AG09319 (cell line): Measurements from ENCODE around the gene ARHGEF6.
"Not testable (repeated sequence)": the region's sequence is repeated elsewhere in the genome, so short reads cannot be mapped to it uniquely, and the experiment has no call there.

ENCODE experiments used
- DNase-seq: peaks from one replicate; pipeline ENCODE4 v3.0.0-alpha.2; 2010; ENCODE audit warnings: low read depth; ENCODE audit errors: extremely low read depth
- CTCF ChIP-seq: IDR thresholded peaks from 2 replicates; pipeline ENCODE4 v1.5.1; 2011; ENCODE audit warnings: low read depth, mild to moderate bottlenecking, inconsistent platforms, low read length, moderate library complexity

Gene ARHGEF6

GRCh38 chrX:136783159-136783558, 2.4 kb upstream of the ARHGEF6 start:
- DNase-seq = no peak
- TF ChIP-seq CTCF = no peak

- DNase-seq = no peak
- no peak for TF ChIP-seq CTCF
These were observed 557 bp upstream of the ARHGEF6 start for GRCh38 chrX:136781180-136781797.

- no peak for TF ChIP-seq CTCF
- no peak for DNase-seq
These were observed 491 bp downstream of the ARHGEF6 start for GRCh38 chrX:136780241-136780640.

- no peak for TF ChIP-seq CTCF
- no peak for DNase-seq
These were observed 1.4 kb downstream of the ARHGEF6 start for GRCh38 chrX:136779346-136779781.

- no peak for TF ChIP-seq CTCF
- no peak for DNase-seq
These were observed 1.8 kb downstream of the ARHGEF6 start for GRCh38 chrX:136778916-136779315.

GRCh38 chrX:136778020-136778419, 2.7 kb downstream of the ARHGEF6 start:
- TF ChIP-seq CTCF = no peak
- no peak for DNase-seq

- no peak for DNase-seq
- TF ChIP-seq CTCF = no peak
These were observed 7.1 kb downstream of the ARHGEF6 start for GRCh38 chrX:136773648-136774047.

- not testable (repeated sequence) for DNase-seq
These were observed 8.9 kb downstream of the ARHGEF6 start for GRCh38 chrX:136771869-136772268.
